Gastrocnemius medialis (tissue), 4 donors: ENCODE data around the gene FNIP2. TPM values are rescaled to one million over a fixed set of nuclear protein-coding genes. Genes with fewer than 3 reads are reported as not detected.

ENCODE experiments used
- ATAC-seq, 2 donors: fragments of 150-250 bp; one replicate each; pipeline ENCODE4 v1.9.1; 2016
- DNase-seq, 2 donors: peaks; one replicate each; pipeline ENCODE4 v3.0.0-alpha.2; 2019
- H3K27ac ChIP-seq, 4 donors: fragments of 200-600 bp; sonication (generic); 1 replicate in 1 of 4; 2 replicates in 3 of 4; pipeline ENCODE4 v1.5.1; 2016 to 2018; ENCODE audit warnings: mild to moderate bottlenecking in 2 of 4, moderate library complexity in 1 of 4
- H3K27me3 ChIP-seq, 3 donors: fragments of 200-600 bp; sonication (generic) in 2 of 3; 1 replicate in 1 of 3; 2 replicates in 2 of 3; pipeline versions ENCODE4 v1.5.1 to v1.6.0; 2016 to 2019; ENCODE audit warnings: mild to moderate bottlenecking in 1 of 3, moderate library complexity in 1 of 3
- H3K36me3 ChIP-seq, 2 donors: fragments of 200-600 bp; sonication (generic) in 1 of 2; one replicate each; pipeline ENCODE4 v1.5.1; 2017 to 2018
- H3K4me1 ChIP-seq, 2 donors: fragments of 200-600 bp; sonication (generic) in 1 of 2; one replicate each; pipeline ENCODE4 v1.5.1; 2016 to 2017; ENCODE audit warnings: mild to moderate bottlenecking in 2 of 2
- H3K4me3 ChIP-seq, 4 donors: fragments of 200-600 bp; sonication (generic) in 3 of 4; 1 replicate in 1 of 4; 2 replicates in 3 of 4; pipeline ENCODE4 v1.5.1; 2016 to 2019; ENCODE audit warnings: mild to moderate bottlenecking in 2 of 4
- H3K9me3 ChIP-seq, 3 donors: fragments of 200-600 bp; sonication (generic) in 2 of 3; 1 replicate in 1 of 3; 2 replicates in 2 of 3; pipeline ENCODE4 v1.5.1; 2016 to 2019
- POLR2A ChIP-seq, 2 donors: fragments of 450-650 bp; IDR thresholded peaks; one replicate each; pipeline ENCODE4 v1.6.1; 2017; ENCODE audit warnings: antibody characterized with exemption in 2 of 2, mild to moderate bottlenecking in 2 of 2, moderate library complexity in 2 of 2
- in situ Hi-C, 4 donors: fragments of 200-750 bp; cut with MboI; loops; one replicate each; pipeline versions ENCODE4 v1.15.0 to v1.8.0; 2017; ENCODE audit warnings: low sequenced_read_pairs in 4 of 4
- intact Hi-C: fragments of 100-400 bp; cut with DNase I; formaldehyde crosslinking; loops from one replicate; pipeline ENCODE4 v1.15.1; 2023; ENCODE audit warnings: low total_unique reads
- total RNA-seq, 4 donors: library from RNA; depleted of rRNA; stranded (reverse); fragments of >200 nt; gene quantifications; one replicate each; pipeline versions ENCODE4 v1.1.0 to v1.2.3, GENCODE V29; 2016
- TF ChIP-seq, protein P1 (sequence below), 5 experiments: fragments of 450-650 bp in 3 of 5; fragments of 200-600 bp in 2 of 5; sonication (generic) in 2 of 5; IDR thresholded peaks in 4 of 5; conservative IDR thresholded peaks in 1 of 5; 1 replicate in 4 of 5; 2 replicates in 1 of 5; pipeline ENCODE4 v1.5.1; 2016 to 2019; ENCODE audit warnings: antibody characterized with exemption in 5 of 5, mild to moderate bottlenecking in 3 of 5, moderate library complexity in 3 of 5

The FNIP2 gene
- total RNA-seq, 4 donors from 2014 or later = 9.9 to 32.8 (median 22.2) TPM

DNA sequence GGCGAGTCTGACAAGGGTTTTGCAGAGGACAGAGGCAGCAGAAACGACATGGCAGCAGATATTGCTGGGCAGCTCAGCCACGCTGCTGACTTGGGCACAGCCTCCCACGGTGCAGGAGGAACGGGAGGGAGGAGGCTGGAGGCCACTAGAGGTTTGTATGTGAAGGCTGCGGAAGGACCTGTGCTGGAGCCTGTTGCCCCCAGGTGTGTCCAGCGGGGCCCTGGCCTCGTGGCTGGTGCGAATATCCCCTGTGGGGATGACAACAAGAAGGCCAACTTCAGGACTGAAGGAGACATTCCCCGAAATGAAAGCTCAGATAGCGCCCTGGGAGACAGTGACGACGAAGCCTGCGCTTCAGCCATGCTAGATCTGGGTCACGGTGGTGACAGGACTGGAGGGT lies 100.2 kb downstream of the FNIP2 start:
- Histone ChIP-seq H3K27me3 (no peaks in the 10 kb centered on the region), H3K27ac (no peak overlapping the region), H3K9me3 (no peaks in the 10 kb centered on the region), H3K4me1 (peaks cover 0 to 9% of the 10 kb centered on the region in 2 donors), H3K4me3 (no peak overlapping the region), H3K36me3 (peaks cover 0 to 58% of the 10 kb centered on the region in 2 donors)
- intact Hi-C loops = no loop called here
- DNase-seq = no peak
- in situ Hi-C loops = loop anchor here in 2 of 4 donors (25.0 kb wide), 1 partner anchor 568 kb away; no protein-coding TSS in a partner anchor
- TF ChIP-seq POLR2A (IDR thresholded peaks at IDR 0.05) = no peak
- TF ChIP-seq, protein P1, sequence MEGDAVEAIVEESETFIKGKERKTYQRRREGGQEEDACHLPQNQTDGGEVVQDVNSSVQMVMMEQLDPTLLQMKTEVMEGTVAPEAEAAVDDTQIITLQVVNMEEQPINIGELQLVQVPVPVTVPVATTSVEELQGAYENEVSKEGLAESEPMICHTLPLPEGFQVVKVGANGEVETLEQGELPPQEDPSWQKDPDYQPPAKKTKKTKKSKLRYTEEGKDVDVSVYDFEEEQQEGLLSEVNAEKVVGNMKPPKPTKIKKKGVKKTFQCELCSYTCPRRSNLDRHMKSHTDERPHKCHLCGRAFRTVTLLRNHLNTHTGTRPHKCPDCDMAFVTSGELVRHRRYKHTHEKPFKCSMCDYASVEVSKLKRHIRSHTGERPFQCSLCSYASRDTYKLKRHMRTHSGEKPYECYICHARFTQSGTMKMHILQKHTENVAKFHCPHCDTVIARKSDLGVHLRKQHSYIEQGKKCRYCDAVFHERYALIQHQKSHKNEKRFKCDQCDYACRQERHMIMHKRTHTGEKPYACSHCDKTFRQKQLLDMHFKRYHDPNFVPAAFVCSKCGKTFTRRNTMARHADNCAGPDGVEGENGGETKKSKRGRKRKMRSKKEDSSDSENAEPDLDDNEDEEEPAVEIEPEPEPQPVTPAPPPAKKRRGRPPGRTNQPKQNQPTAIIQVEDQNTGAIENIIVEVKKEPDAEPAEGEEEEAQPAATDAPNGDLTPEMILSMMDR (IDR thresholded peaks at IDR 0.05 in 4 of 5, conservative IDR thresholded peaks at IDR 0.05 in 1 of 5) = no peak
- ATAC-seq = no peak

- Histone ChIP-seq H3K4me3 (no peak overlapping the region), H3K27ac (no peak overlapping the region), H3K9me3 (no peaks in the 10 kb centered on the region), H3K27me3 (no peaks in the 10 kb centered on the region), H3K36me3 (peaks cover 0 to 57% of the 10 kb centered on the region in 2 donors), H3K4me1 (peaks cover 0 to 9% of the 10 kb centered on the region in 2 donors)
- intact Hi-C loops = no loop called here
- ATAC-seq (no peak), DNase-seq (no peak)
- in situ Hi-C loops = loop anchor here in 2 of 4 donors (25.0 kb wide), 1 partner anchor 568 kb away; no protein-coding TSS in a partner anchor
- TF ChIP-seq, protein P1 (IDR thresholded peaks at IDR 0.05 in 4 of 5, conservative IDR thresholded peaks at IDR 0.05 in 1 of 5) = no peak
- TF ChIP-seq POLR2A (IDR thresholded peaks at IDR 0.05) = no peak
Observed at GRCh38 chr4:158869761-158870160, 100.9 kb downstream of the FNIP2 start.

DNA sequence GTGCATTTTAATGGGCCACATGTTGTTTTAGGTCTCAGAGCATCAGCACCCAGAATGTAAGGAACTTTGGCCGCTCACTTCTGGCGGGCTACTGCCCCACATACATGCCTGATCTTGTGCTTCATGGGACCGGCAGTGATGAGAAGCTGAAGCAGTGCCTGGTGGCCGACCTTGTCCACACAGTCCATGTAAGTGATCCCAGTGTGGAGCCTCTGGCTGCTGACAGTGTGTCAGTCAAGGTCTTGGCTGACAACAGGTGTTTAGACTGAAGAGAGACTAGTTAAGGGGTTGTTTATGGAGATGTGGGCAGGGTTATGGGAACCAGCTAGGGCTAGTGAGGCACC lies 101.4 kb downstream of the FNIP2 start:
- intact Hi-C loops (no loop called here), in situ Hi-C loops (loop anchor here in 2 of 4 donors (25.0 kb wide), 1 partner anchor 567 kb away; no protein-coding TSS in a partner anchor)
- TF ChIP-seq, protein P1 (IDR thresholded peaks at IDR 0.05 in 4 of 5, conservative IDR thresholded peaks at IDR 0.05 in 1 of 5) = no peak
- TF ChIP-seq POLR2A (IDR thresholded peaks at IDR 0.05) = no peak
- Histone ChIP-seq H3K27ac (no peak overlapping the region), H3K27me3 (no peaks in the 10 kb centered on the region), H3K4me1 (peaks cover 0 to 9% of the 10 kb centered on the region in 2 donors), H3K4me3 (no peak overlapping the region), H3K36me3 (peaks cover 0 to 57% of the 10 kb centered on the region in 2 donors), H3K9me3 (no peaks in the 10 kb centered on the region)
- no peak for DNase-seq
- ATAC-seq = peak in 1 of 2 donors; percentile 49

- in situ Hi-C loops = loop anchor here in 2 of 4 donors (25.0 kb wide), 1 partner anchor 567 kb away; no protein-coding TSS in a partner anchor
- Histone ChIP-seq H3K27ac (no peak overlapping the region), H3K36me3 (peaks cover 0 to 57% of the 10 kb centered on the region in 2 donors)
Observed at GRCh38 chr4:158870626-158871334, 102.0 kb downstream of the FNIP2 start.

More at GRCh38 chr4:158870626-158871334, 102.0 kb downstream of the FNIP2 start:
- no peak for TF ChIP-seq POLR2A (IDR thresholded peaks at IDR 0.05)
- TF ChIP-seq, protein P1 (IDR thresholded peaks at IDR 0.05 in 4 of 5, conservative IDR thresholded peaks at IDR 0.05 in 1 of 5) = no peak
- Histone ChIP-seq H3K9me3 (no peaks in the 10 kb centered on the region), H3K27me3 (no peaks in the 10 kb centered on the region), H3K4me3 (no peak overlapping the region), H3K4me1 (peaks cover 0 to 10% of the 10 kb centered on the region in 2 donors)
- DNase-seq (no peak), ATAC-seq (no peak)
- intact Hi-C loops = no loop called here
